Neural cell (in vitro differentiated cells): ENCODE data around the gene HPRT1.

Source experiments
- MXI1 ChIP-seq: fragments of 450-650 bp; conservative IDR thresholded peaks from 2 replicates; pipeline ENCODE4 v1.6.1; 2014; ENCODE audit warnings: antibody characterized with exemption, mild to moderate bottlenecking; ENCODE audit not compliant: poor library complexity, severe bottlenecking
- POLR2AphosphoS5 ChIP-seq: IDR thresholded peaks from 2 replicates; pipeline ENCODE4 v1.6.1; 2012
- RAD21 ChIP-seq: fragments of 450-650 bp; conservative IDR thresholded peaks from 2 replicates; pipeline ENCODE4 v1.6.1; 2014; ENCODE audit warnings: antibody characterized with exemption, mild to moderate bottlenecking, moderate library complexity
- REST ChIP-seq: IDR thresholded peaks from 2 replicates; pipeline ENCODE4 v1.6.1; 2012; ENCODE audit warnings: borderline replicate concordance
- SMC3 ChIP-seq: fragments of 450-650 bp; conservative IDR thresholded peaks from 2 replicates; pipeline ENCODE4 v1.6.1; 2014; ENCODE audit warnings: antibody characterized with exemption, mild to moderate bottlenecking, moderate library complexity; ENCODE audit not compliant: poor library complexity
- TAF1 ChIP-seq: IDR thresholded peaks from 2 replicates; pipeline ENCODE4 v1.6.1; 2012; ENCODE audit warnings: low read depth

- TF ChIP-seq POLR2AphosphoS5: no peak
- no peak for TF ChIP-seq RAD21
- TF ChIP-seq TAF1: no peak
- TF ChIP-seq REST: no peak
- no peak for TF ChIP-seq MXI1
- TF ChIP-seq SMC3: no peak
Measured at GRCh38 chrX:134469486-134469885, 9.5 kb downstream of the HPRT1 start.
